ENCODE data around the gene MAP2K7.

- TF ChIP-seq, protein P1, sequence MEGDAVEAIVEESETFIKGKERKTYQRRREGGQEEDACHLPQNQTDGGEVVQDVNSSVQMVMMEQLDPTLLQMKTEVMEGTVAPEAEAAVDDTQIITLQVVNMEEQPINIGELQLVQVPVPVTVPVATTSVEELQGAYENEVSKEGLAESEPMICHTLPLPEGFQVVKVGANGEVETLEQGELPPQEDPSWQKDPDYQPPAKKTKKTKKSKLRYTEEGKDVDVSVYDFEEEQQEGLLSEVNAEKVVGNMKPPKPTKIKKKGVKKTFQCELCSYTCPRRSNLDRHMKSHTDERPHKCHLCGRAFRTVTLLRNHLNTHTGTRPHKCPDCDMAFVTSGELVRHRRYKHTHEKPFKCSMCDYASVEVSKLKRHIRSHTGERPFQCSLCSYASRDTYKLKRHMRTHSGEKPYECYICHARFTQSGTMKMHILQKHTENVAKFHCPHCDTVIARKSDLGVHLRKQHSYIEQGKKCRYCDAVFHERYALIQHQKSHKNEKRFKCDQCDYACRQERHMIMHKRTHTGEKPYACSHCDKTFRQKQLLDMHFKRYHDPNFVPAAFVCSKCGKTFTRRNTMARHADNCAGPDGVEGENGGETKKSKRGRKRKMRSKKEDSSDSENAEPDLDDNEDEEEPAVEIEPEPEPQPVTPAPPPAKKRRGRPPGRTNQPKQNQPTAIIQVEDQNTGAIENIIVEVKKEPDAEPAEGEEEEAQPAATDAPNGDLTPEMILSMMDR (conservative IDR thresholded peaks at IDR 0.05 in 1 of 2, IDR thresholded peaks at IDR 0.05 in 1 of 2; ENCODE audit: low read depth in 1 of 2, low read length in 2 of 2): no peak
- TF ChIP-seq EZH2 (IDR thresholded peaks at IDR 0.05; ENCODE audit: low read length, missing control alignments): no peak
Observed at GRCh38 chr19:7863971-7864689, 39.5 kb upstream of the MAP2K7 start.

All from fibroblast of lung (primary cell).